Fibroblast of pulmonary artery (primary cell): Measurements from ENCODE around the gene MYH14.

ENCODE experiments used
- DNase-seq: peaks from one replicate; pipeline ENCODE4 v3.0.0-alpha.2; 2010; ENCODE audit warnings: low read depth
- H3K4me3 ChIP-seq: replicated peaks from 2 replicates; pipeline ENCODE4 v1.5.1; 2011; ENCODE audit warnings: low read depth, mild to moderate bottlenecking, control low read depth, low read length, moderate library complexity
- TF ChIP-seq, protein P1 (sequence below): IDR thresholded peaks from 2 replicates; pipeline ENCODE4 v1.5.1; 2011; ENCODE audit warnings: mild to moderate bottlenecking, control low read depth, low read length, inconsistent platforms; ENCODE audit errors: missing control alignments

Gene MYH14

DNA sequence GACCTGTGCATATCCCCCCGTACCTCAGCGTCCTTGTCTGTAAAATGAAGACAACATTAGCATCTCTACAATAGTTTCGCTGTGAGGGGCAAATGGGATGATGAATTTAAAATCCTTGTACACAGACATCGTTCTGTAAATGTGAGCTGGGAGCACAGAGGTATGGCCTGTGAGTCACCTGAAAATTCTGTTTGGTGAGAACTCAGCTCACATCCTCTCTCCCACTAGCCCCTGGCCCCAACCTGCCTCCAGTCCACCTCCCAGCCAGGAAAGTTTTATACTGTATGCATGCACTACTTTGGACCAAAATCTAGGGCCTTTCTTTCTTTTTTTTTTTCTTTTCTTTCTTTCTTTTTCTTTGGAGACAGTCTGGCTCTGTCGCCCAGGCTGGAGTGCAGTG lies 31.7 kb upstream of the MYH14 start:
- TF ChIP-seq, protein P1, sequence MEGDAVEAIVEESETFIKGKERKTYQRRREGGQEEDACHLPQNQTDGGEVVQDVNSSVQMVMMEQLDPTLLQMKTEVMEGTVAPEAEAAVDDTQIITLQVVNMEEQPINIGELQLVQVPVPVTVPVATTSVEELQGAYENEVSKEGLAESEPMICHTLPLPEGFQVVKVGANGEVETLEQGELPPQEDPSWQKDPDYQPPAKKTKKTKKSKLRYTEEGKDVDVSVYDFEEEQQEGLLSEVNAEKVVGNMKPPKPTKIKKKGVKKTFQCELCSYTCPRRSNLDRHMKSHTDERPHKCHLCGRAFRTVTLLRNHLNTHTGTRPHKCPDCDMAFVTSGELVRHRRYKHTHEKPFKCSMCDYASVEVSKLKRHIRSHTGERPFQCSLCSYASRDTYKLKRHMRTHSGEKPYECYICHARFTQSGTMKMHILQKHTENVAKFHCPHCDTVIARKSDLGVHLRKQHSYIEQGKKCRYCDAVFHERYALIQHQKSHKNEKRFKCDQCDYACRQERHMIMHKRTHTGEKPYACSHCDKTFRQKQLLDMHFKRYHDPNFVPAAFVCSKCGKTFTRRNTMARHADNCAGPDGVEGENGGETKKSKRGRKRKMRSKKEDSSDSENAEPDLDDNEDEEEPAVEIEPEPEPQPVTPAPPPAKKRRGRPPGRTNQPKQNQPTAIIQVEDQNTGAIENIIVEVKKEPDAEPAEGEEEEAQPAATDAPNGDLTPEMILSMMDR, result no peak
- no peak for DNase-seq
- no peak overlapping the region for H3K4me3 ChIP-seq

DNA sequence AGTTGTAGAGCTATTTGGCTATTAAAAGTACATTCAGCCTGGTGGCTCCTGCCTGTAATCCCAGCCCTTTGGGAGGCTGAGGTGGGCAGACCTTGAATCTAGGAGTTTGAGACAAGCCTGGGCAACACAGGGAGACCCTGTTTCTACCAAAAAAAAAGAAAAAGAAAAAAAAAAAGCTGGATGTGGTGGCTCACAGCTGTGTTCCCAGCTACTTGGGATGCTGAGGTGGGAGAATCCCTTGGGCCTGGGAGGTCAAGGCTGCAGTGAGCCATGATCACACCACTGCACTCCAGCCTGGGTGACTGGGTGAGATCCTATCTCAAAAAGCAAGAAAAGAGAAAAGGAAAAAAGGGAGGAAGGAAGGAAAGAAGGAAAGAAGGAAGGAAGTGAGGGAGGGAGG lies 30.7 kb upstream of the MYH14 start:
- DNase-seq, result no peak
- H3K4me3 ChIP-seq, result no peak overlapping the region
- TF ChIP-seq, protein P1, result no peak

DNA sequence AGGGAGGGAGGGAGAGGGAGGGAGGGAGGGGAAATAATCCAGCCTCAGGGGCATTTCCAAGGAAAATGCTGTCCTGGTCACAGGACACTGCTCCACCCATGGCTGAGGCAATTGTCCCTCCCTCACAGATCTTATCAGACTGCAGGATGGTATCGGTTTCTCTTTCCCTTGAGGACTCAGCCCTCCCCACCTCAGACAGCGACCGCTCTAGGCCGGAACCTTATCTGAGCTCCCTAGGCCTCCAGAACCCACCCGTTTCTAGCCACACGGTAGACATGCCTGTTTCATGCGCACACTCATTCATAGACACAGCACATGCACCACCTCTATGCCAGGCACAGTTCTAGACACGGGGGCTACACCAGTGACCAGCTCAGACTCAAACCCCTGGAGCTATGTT lies 30.3 kb upstream of the MYH14 start:
- TF ChIP-seq, protein P1, result no peak
- no peak for DNase-seq
- no peak overlapping the region for H3K4me3 ChIP-seq

DNA sequence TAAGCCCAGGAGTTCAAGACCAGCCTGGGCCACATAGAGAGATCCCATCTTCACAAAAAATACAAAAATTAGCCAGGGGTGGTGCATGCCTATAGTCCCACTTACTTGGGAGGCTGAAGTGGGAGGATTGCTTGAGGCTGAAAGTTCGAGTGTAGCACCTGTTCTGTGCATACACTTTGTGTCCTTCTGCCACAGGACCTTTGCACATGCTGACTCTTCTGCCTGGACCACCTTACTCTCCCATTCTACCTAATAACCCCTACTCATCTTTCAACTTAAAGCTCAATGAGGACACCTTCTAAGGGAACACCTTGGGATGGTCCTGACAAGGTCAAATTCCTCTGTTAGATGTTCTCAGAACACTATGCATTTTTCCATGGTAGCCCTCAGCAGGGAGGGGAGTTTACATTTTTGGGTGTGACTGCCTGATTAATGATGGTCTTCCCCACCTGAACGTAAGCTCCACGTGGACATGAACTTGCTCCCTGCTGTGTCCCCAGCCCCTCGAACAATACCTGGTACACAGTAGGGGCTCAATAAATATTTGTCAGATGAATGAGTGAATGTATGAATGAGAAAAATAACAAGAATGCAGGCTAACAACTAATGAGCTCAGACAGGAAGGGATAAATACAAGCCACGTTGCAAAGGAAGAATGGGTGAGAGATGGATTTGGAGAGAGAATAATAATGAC lies 29.2 kb upstream of the MYH14 start:
- TF ChIP-seq, protein P1, result no peak
- H3K4me3 ChIP-seq, result no peak overlapping the region
- no peak for DNase-seq

DNA sequence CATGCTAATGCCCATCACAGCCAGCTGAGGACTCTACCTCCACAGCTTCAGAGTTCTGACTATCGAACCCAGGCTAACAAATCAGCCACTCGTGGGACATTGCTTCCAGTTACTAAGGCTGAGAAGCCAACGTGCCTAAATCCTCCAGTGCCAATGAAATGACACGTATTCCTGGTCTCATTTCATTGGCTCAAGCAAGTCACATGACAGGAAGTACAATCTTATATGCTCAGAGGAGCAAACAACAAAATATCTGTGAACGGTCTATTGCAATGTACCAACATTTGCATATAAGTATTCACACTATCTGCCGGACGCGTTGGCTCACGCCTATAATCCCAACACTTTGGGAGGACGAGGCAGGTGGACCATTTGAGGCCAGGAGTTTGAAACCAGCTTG lies 27.5 kb upstream of the MYH14 start:
- TF ChIP-seq, protein P1, result no peak
- no peak overlapping the region for H3K4me3 ChIP-seq
- no peak for DNase-seq

DNA sequence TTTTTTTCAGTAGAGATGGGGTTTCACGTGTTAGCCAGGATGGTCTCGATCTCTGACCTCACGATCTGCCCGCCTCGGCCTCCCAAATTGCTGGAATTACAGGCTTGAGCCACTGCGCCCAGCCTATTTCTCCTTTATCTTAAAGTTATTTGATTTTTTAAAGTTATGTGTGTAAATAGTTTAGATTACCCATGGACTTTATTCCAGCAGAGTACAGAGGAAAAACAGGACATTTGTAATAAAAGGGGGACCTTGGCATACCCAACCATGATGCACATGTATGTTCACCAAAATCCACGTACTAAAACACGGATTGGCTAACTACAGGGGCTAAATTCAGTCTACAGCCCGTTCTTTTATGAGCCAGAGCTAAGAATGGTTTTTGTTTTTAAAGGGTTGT lies 26.6 kb upstream of the MYH14 start:
- TF ChIP-seq, protein P1, result no peak
- H3K4me3 ChIP-seq, result no peak overlapping the region
- no peak for DNase-seq

DNA sequence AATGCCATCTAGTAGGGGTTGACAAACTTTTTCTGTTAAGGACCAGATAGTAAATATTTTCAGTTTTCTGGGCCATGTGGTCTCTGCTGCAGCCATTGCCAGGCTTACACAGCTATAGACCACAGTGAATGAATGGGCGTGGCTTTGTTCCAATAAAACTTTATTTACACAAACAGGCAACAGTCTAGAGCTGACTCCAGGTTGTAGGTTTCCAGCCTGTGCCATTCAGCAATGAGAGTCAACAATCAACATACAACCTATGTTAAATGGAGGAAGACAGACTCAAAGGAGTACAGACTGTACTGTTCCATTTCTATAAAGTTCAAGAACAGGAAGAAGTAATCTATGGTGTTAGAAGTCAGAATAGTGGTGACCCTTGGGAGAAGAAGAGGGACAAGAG lies 25.1 kb upstream of the MYH14 start:
- DNase-seq, result no peak
- H3K4me3 ChIP-seq, result no peak overlapping the region
- TF ChIP-seq, protein P1, result no peak
